Liver (tissue), 9 donors: ENCODE measurements around the gene FICD. TPM values are rescaled to one million over a fixed set of nuclear protein-coding genes. Genes with fewer than 3 reads are reported as not detected.

Experiments
- DNase-seq: peaks from one replicate; pipeline ENCODE4 v3.0.0-alpha.2; 2017; ENCODE audit warnings: low spot score
- H3K27ac ChIP-seq, 2 donors: one replicate each; pipeline ENCODE4 v1.7.0; 2013; ENCODE audit warnings: inconsistent platforms in 2 of 2, low read length in 2 of 2, control low read depth in 1 of 2, low read depth in 1 of 2, mild to moderate bottlenecking in 1 of 2
- H3K27me3 ChIP-seq, 4 donors: one replicate each; pipeline versions ENCODE4 v1.6.1 to v1.7.0; 2013; ENCODE audit warnings: low read length in 3 of 4, inconsistent platforms in 1 of 4, mild to moderate bottlenecking in 1 of 4, moderate library complexity in 1 of 4; ENCODE audit not compliant: control insufficient read depth in 4 of 4, insufficient read depth in 4 of 4
- H3K36me3 ChIP-seq, 4 donors: one replicate each; pipeline versions ENCODE4 v1.6.1 to v1.7.0; 2013; ENCODE audit warnings: low read length in 3 of 4, mild to moderate bottlenecking in 3 of 4, low read depth in 1 of 4, moderate library complexity in 1 of 4; ENCODE audit not compliant: control insufficient read depth in 4 of 4, insufficient read depth in 3 of 4
- H3K4me1 ChIP-seq, 4 donors: one replicate each; pipeline versions ENCODE4 v1.6.1 to v1.7.0; 2013; ENCODE audit warnings: low read length in 3 of 4, mild to moderate bottlenecking in 3 of 4, moderate library complexity in 1 of 4; ENCODE audit not compliant: control insufficient read depth in 4 of 4, insufficient read depth in 4 of 4
- H3K4me3 ChIP-seq, 3 donors: one replicate each; pipeline versions ENCODE4 v1.6.1 to v1.7.0; 2013; ENCODE audit warnings: low read length in 3 of 3, control low read depth in 1 of 3, low read depth in 1 of 3, mild to moderate bottlenecking in 1 of 3
- H3K9ac ChIP-seq, 2 donors: one replicate each; pipeline ENCODE4 v1.7.0; 2013; ENCODE audit warnings: low read length in 2 of 2, mild to moderate bottlenecking in 2 of 2, moderate library complexity in 2 of 2, control low read depth in 1 of 2, low read depth in 1 of 2
- H3K9me3 ChIP-seq, 4 donors: one replicate each; pipeline versions ENCODE4 v1.6.1 to v1.7.0; 2013; ENCODE audit warnings: low read length in 3 of 4; ENCODE audit not compliant: control insufficient read depth in 4 of 4
- EGR1 ChIP-seq, 2 donors: IDR thresholded peaks; 2 replicates each; pipeline ENCODE4 v1.6.1; 2016 to 2018; ENCODE audit warnings: antibody characterized with exemption in 2 of 2, low read depth in 2 of 2
- FOXA1 ChIP-seq: IDR thresholded peaks from 2 replicates; pipeline ENCODE4 v1.6.1; 2016; ENCODE audit warnings: antibody characterized with exemption
- FOXA2 ChIP-seq: IDR thresholded peaks from 2 replicates; pipeline ENCODE4 v1.6.1; 2016; ENCODE audit warnings: antibody characterized with exemption
- HNF4A ChIP-seq, 2 donors: conservative IDR thresholded peaks; 2 replicates each; pipeline ENCODE4 v1.6.1; 2016; ENCODE audit warnings: antibody characterized with exemption in 2 of 2, mild to moderate bottlenecking in 2 of 2
- HNF4G ChIP-seq: IDR thresholded peaks from 2 replicates; pipeline ENCODE4 v1.6.1; 2016; ENCODE audit warnings: antibody characterized with exemption
- JUND ChIP-seq, 2 donors: IDR thresholded peaks; 2 replicates each; pipeline ENCODE4 v1.6.1; 2016; ENCODE audit warnings: antibody characterized with exemption in 2 of 2
- NR2F2 ChIP-seq: IDR thresholded peaks from 2 replicates; pipeline ENCODE4 v1.6.1; 2016; ENCODE audit warnings: antibody characterized with exemption
- RAD21 ChIP-seq, 2 donors: IDR thresholded peaks; 2 replicates each; pipeline ENCODE4 v1.6.1; 2016; ENCODE audit warnings: antibody characterized with exemption in 2 of 2, mild to moderate bottlenecking in 2 of 2
- RXRA ChIP-seq, 2 donors: IDR thresholded peaks; 2 replicates each; pipeline ENCODE4 v1.6.1; 2017 to 2018; ENCODE audit warnings: antibody characterized with exemption in 2 of 2, mild to moderate bottlenecking in 1 of 2
- TAF1 ChIP-seq: conservative IDR thresholded peaks from 2 replicates; pipeline ENCODE4 v1.6.1; 2016; ENCODE audit warnings: antibody characterized with exemption, mild to moderate bottlenecking
- YY1 ChIP-seq: IDR thresholded peaks from 2 replicates; pipeline ENCODE4 v1.6.1; 2016; ENCODE audit warnings: antibody characterized with exemption, mild to moderate bottlenecking
- WGBS: extraction: QIAGEN DNeasy Blood & Tissue Kit; methylation state at CpG from one replicate; pipeline ENCODE4 v1.1.7; 2013; 5-methylcytosine and 5-hydroxymethylcytosine counted together
- polyA plus RNA-seq, 2 donors: library from polyadenylated mRNA; stranded (reverse) in 1 of 2; unstranded in 1 of 2; fragments of 200-250 nt in 1 of 2; fragments of >200 nt in 1 of 2; fragmentation: Nextera tagmentation in 1 of 2; extraction: Ambion mirVana in 1 of 2; gene quantifications; one replicate each; pipeline versions ENCODE4 v1.2.1 to v1.2.3, GENCODE V29; 2013 to 2015
- total RNA-seq, 2 donors: library from RNA; depleted of rRNA; stranded (reverse); fragments of >200 nt; gene quantifications; one replicate each; pipeline ENCODE4 v1.2.3, GENCODE V29; 2014
- TF ChIP-seq, protein P1 (sequence below): IDR thresholded peaks from 2 replicates; pipeline ENCODE4 v1.6.1; 2016; ENCODE audit warnings: antibody characterized with exemption
- TF ChIP-seq, protein P2 (sequence below): fragments of 150-350 bp; IDR thresholded peaks from 2 replicates; pipeline ENCODE4 v1.5.1; 2017; ENCODE audit warnings: improper control_type of control experiment, low read depth, low read length; ENCODE audit not compliant: missing input control
- TF ChIP-seq, protein P3 (sequence below): IDR thresholded peaks from 2 replicates; pipeline ENCODE4 v1.6.1; 2016; ENCODE audit warnings: antibody characterized with exemption
- TF ChIP-seq, protein P4 (sequence below): IDR thresholded peaks from 2 replicates; pipeline ENCODE4 v1.6.1; 2016; ENCODE audit warnings: antibody characterized with exemption, mild to moderate bottlenecking
- TF ChIP-seq, protein P5 (sequence below): IDR thresholded peaks from 2 replicates; pipeline ENCODE4 v1.6.1; 2016; ENCODE audit warnings: antibody characterized with exemption
- donor health status: healthy.
- donor health status: healthy.
- donor health status: healthy.
- donor health status: healthy.
- donor health status: healthy.

FICD gene
- total and polyA plus RNA-seq, 4 donors: 3.6 to 20.9 (median 6.6) TPM

DNA sequence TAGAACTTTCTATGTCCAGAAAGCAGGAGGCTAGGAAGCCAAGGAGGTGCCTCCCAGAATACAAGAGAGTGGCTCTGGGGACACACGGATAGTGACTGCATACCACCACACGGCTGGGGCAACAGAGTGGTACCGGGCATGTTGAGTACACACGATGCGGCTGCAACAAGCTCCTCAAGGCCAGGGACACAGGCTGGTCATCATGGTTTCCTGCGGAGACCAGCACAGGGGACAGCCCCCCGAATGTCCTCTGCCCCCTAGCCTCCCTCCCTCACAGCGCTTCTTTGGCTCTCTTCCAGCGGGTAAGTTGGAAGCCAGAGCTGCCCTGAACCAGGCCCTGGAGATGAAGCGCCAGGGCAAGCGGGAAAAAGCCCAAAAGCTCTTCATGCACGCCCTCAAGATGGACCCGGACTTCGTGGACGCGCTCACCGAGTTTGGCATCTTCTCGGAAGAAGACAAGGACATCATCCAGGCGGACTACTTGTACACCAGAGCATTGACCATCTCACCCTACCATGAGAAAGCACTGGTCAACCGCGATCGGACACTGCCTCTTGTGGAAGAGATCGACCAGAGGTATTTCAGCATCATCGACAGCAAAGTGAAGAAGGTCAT lies 3.1 kb downstream of the FICD start (continued):
- TF ChIP-seq, protein P1, sequence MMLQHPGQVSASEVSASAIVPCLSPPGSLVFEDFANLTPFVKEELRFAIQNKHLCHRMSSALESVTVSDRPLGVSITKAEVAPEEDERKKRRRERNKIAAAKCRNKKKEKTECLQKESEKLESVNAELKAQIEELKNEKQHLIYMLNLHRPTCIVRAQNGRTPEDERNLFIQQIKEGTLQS: no peak
- TF ChIP-seq, protein P2, sequence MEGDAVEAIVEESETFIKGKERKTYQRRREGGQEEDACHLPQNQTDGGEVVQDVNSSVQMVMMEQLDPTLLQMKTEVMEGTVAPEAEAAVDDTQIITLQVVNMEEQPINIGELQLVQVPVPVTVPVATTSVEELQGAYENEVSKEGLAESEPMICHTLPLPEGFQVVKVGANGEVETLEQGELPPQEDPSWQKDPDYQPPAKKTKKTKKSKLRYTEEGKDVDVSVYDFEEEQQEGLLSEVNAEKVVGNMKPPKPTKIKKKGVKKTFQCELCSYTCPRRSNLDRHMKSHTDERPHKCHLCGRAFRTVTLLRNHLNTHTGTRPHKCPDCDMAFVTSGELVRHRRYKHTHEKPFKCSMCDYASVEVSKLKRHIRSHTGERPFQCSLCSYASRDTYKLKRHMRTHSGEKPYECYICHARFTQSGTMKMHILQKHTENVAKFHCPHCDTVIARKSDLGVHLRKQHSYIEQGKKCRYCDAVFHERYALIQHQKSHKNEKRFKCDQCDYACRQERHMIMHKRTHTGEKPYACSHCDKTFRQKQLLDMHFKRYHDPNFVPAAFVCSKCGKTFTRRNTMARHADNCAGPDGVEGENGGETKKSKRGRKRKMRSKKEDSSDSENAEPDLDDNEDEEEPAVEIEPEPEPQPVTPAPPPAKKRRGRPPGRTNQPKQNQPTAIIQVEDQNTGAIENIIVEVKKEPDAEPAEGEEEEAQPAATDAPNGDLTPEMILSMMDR: no peak
- TF ChIP-seq HNF4G: no peak
- TF ChIP-seq RAD21 (IDR thresholded peaks at IDR 0.05): no peak
- no peak for TF ChIP-seq YY1

DNA sequence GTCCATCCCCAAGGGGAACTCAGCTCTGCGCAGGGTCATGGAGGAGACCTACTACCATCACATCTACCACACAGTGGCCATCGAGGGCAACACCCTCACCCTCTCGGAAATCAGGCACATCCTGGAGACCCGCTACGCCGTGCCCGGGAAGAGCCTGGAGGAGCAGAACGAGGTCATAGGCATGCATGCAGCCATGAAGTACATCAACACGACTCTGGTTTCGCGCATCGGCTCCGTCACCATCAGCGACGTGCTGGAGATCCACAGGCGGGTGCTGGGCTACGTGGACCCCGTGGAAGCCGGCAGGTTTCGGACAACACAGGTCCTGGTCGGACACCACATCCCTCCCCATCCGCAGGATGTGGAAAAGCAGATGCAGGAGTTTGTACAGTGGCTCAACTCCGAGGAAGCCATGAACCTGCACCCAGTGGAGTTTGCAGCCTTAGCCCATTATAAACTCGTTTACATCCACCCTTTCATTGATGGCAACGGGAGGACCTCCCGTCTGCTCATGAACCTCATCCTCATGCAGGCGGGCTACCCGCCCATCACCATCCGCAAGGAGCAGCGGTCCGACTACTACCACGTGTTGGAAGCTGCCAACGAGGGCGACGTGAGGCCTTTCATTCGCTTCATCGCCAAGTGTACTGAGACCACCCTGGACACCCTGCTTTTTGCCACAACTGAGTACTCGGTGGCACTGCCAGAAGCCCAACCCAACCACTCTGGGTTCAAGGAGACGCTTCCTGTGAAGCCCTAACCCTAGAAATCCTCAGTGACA lies 3.8 kb downstream of the FICD start:
- Histone ChIP-seq H3K36me3 (peaks cover 15 to 60% (median 51%) of the 10 kb centered on the region in 4 donors), H3K27me3 (no peaks in the 10 kb centered on the region), H3K4me3 (no peak overlapping the region), H3K4me1 (peaks cover 7 to 16% (median 10%) of the 10 kb centered on the region in 4 donors), H3K9me3 (no peaks in the 10 kb centered on the region), H3K27ac (no peak overlapping the region), H3K9ac (no peak overlapping the region)
- TF ChIP-seq FOXA2 (no peak), NR2F2 (no peak), JUND (IDR thresholded peaks at IDR 0.05) (no peak), HNF4A (conservative IDR thresholded peaks at IDR 0.05) (no peak), TAF1 (no peak), EGR1 (IDR thresholded peaks at IDR 0.05; ENCODE audit: low read depth in 2 of 2) (no peak), FOXA1 (no peak), YY1 (no peak), RXRA (IDR thresholded peaks at IDR 0.05) (no peak), RAD21 (IDR thresholded peaks at IDR 0.05) (no peak)
- TF ChIP-seq, protein P3, sequence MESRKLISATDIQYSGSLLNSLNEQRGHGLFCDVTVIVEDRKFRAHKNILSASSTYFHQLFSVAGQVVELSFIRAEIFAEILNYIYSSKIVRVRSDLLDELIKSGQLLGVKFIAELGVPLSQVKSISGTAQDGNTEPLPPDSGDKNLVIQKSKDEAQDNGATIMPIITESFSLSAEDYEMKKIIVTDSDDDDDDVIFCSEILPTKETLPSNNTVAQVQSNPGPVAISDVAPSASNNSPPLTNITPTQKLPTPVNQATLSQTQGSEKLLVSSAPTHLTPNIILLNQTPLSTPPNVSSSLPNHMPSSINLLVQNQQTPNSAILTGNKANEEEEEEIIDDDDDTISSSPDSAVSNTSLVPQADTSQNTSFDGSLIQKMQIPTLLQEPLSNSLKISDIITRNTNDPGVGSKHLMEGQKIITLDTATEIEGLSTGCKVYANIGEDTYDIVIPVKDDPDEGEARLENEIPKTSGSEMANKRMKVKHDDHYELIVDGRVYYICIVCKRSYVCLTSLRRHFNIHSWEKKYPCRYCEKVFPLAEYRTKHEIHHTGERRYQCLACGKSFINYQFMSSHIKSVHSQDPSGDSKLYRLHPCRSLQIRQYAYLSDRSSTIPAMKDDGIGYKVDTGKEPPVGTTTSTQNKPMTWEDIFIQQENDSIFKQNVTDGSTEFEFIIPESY: no peak
- TF ChIP-seq, protein P4, sequence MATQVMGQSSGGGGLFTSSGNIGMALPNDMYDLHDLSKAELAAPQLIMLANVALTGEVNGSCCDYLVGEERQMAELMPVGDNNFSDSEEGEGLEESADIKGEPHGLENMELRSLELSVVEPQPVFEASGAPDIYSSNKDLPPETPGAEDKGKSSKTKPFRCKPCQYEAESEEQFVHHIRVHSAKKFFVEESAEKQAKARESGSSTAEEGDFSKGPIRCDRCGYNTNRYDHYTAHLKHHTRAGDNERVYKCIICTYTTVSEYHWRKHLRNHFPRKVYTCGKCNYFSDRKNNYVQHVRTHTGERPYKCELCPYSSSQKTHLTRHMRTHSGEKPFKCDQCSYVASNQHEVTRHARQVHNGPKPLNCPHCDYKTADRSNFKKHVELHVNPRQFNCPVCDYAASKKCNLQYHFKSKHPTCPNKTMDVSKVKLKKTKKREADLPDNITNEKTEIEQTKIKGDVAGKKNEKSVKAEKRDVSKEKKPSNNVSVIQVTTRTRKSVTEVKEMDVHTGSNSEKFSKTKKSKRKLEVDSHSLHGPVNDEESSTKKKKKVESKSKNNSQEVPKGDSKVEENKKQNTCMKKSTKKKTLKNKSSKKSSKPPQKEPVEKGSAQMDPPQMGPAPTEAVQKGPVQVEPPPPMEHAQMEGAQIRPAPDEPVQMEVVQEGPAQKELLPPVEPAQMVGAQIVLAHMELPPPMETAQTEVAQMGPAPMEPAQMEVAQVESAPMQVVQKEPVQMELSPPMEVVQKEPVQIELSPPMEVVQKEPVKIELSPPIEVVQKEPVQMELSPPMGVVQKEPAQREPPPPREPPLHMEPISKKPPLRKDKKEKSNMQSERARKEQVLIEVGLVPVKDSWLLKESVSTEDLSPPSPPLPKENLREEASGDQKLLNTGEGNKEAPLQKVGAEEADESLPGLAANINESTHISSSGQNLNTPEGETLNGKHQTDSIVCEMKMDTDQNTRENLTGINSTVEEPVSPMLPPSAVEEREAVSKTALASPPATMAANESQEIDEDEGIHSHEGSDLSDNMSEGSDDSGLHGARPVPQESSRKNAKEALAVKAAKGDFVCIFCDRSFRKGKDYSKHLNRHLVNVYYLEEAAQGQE: no peak
- TF ChIP-seq, protein P5, sequence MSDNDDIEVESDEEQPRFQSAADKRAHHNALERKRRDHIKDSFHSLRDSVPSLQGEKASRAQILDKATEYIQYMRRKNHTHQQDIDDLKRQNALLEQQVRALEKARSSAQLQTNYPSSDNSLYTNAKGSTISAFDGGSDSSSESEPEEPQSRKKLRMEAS: no peak
- TF ChIP-seq, protein P2: no peak
- DNase-seq: no peak
- 96% methylated on average over 39 of the region's 39 CpGs for WGBS
